BE2C (cell line): ENCODE results near the gene CRYBB3.

ENCODE experiments used
- DNase-seq: peaks from one replicate; pipeline ENCODE4 v3.0.0-alpha.2; 2020
- H3K27me3 ChIP-seq: fragments of 250-450 bp; sonication (Bioruptor Pico); 2 replicates; pipeline ENCODE4 v1.5.1; 2020; ENCODE audit warnings: mild to moderate bottlenecking
- H3K36me3 ChIP-seq: fragments of 250-450 bp; sonication (Bioruptor Pico); 2 replicates; pipeline ENCODE4 v1.5.1; 2020; ENCODE audit warnings: mild to moderate bottlenecking
- H3K4me1 ChIP-seq: fragments of 250-450 bp; sonication (Bioruptor Pico); 2 replicates; pipeline ENCODE4 v1.5.1; 2020
- H3K4me3 ChIP-seq: 2 replicates; pipeline ENCODE4 v1.5.1; 2011; ENCODE audit warnings: low read depth, low read length
- H3K9me3 ChIP-seq: fragments of 250-450 bp; sonication (Bioruptor Pico); 2 replicates; pipeline ENCODE4 v1.5.1; 2020
- CTCF ChIP-seq: IDR thresholded peaks from 2 replicates; pipeline ENCODE4 v1.5.1; 2012; ENCODE audit warnings: mild to moderate bottlenecking, low read depth, low read length

CRYBB3 gene

GRCh38 chr22:25207553-25208157, 8.0 kb downstream of the CRYBB3 start:
- no peak overlapping the region for H3K4me3 ChIP-seq
- no peak for DNase-seq
- no peaks in the 10 kb centered on the region for H3K9me3 ChIP-seq
- H3K27me3 ChIP-seq: no peaks in the 10 kb centered on the region; the same call in 1 of the 2 replicates
- no peaks in the 10 kb centered on the region for H3K36me3 ChIP-seq
- no peaks in the 10 kb centered on the region for H3K4me1 ChIP-seq
- TF ChIP-seq CTCF: no peak

- Histone ChIP-seq H3K4me3 (no peak overlapping the region), H3K4me1 (no peaks in the 10 kb centered on the region), H3K9me3 (no peaks in the 10 kb centered on the region), H3K27me3 (no peaks in the 10 kb centered on the region; the same call in 1 of the 2 replicates), H3K36me3 (no peaks in the 10 kb centered on the region)
- no peak for TF ChIP-seq CTCF
- no peak for DNase-seq
Observed at GRCh38 chr22:25208328-25208727, 8.7 kb downstream of the CRYBB3 start.

GRCh38 chr22:25208743-25209505, 9.3 kb downstream of the CRYBB3 start:
- no peaks in the 10 kb centered on the region; the same call in 1 of the 2 replicates for H3K27me3 ChIP-seq
- no peak for DNase-seq
- H3K4me1 ChIP-seq: no peaks in the 10 kb centered on the region
- no peaks in the 10 kb centered on the region for H3K36me3 ChIP-seq
- H3K9me3 ChIP-seq: no peaks in the 10 kb centered on the region
- H3K4me3 ChIP-seq: no peak overlapping the region
- no peak for TF ChIP-seq CTCF

- no peak for DNase-seq
- no peak for TF ChIP-seq CTCF
- H3K36me3 ChIP-seq: no peaks in the 10 kb centered on the region
- H3K9me3 ChIP-seq: no peaks in the 10 kb centered on the region
- no peaks in the 10 kb centered on the region; the same call in 1 of the 2 replicates for H3K27me3 ChIP-seq
- H3K4me3 ChIP-seq: no peak overlapping the region
- no peaks in the 10 kb centered on the region for H3K4me1 ChIP-seq
Observed at GRCh38 chr22:25210793-25211192, 11.1 kb downstream of the CRYBB3 start.

GRCh38 chr22:25212337-25212736, 12.7 kb downstream of the CRYBB3 start:
- Histone ChIP-seq H3K27me3 (no peaks in the 10 kb centered on the region; the same call in 1 of the 2 replicates), H3K4me1 (no peaks in the 10 kb centered on the region), H3K9me3 (no peaks in the 10 kb centered on the region), H3K36me3 (no peaks in the 10 kb centered on the region), H3K4me3 (peak overlapping the region; percentile 29; the same call in 1 of the 2 replicates)
- no peak for DNase-seq
- TF ChIP-seq CTCF: no peak

- Histone ChIP-seq H3K36me3 (no peaks in the 10 kb centered on the region), H3K27me3 (no peaks in the 10 kb centered on the region; the same call in 1 of the 2 replicates), H3K4me3 (no peak overlapping the region), H3K4me1 (no peaks in the 10 kb centered on the region), H3K9me3 (no peaks in the 10 kb centered on the region)
- DNase-seq: no peak
- no peak for TF ChIP-seq CTCF
Observed at GRCh38 chr22:25213221-25213620, 13.6 kb downstream of the CRYBB3 start.
